ENCODE data around the gene COX7A2L.
A peak's percentile ranks its signal among the peaks of the same experiment; 100 is the strongest.

COX7A2L gene

GRCh38 chr2:42367835-42368234 is 6.8 kb upstream of the COX7A2L start:
- DNase-seq (ENCODE audit: low read depth, low spot score): no peak
- TF ChIP-seq ZNF274 (IDR thresholded peaks at IDR 0.05; ENCODE audit: low read depth, low read length) (no peak), YY1 (IDR thresholded peaks at IDR 0.05; ENCODE audit: insufficient read depth, insufficient read length) (no peak), SUZ12 (IDR thresholded peaks at IDR 0.05; ENCODE audit: extremely low read depth, insufficient read depth, insufficient read length) (no peak)
- H3K27me3 ChIP-seq (ENCODE audit: insufficient read depth, insufficient read length): peaks cover 5% of the 10 kb centered on the region
- no peak overlapping the region for H3K4me3 ChIP-seq (ENCODE audit: insufficient read length, low read depth)
- no peaks in the 10 kb centered on the region for H3K4me1 ChIP-seq (ENCODE audit: insufficient read depth, insufficient read length)
- no peak overlapping the region for H3K9ac ChIP-seq (ENCODE audit: insufficient read length, low read depth)
- H3K36me3 ChIP-seq (ENCODE audit: insufficient read depth, insufficient read length, low read length): no peaks in the 10 kb centered on the region
- H3K9me3 ChIP-seq (ENCODE audit: insufficient read depth, low read length): no peaks in the 10 kb centered on the region

DNA sequence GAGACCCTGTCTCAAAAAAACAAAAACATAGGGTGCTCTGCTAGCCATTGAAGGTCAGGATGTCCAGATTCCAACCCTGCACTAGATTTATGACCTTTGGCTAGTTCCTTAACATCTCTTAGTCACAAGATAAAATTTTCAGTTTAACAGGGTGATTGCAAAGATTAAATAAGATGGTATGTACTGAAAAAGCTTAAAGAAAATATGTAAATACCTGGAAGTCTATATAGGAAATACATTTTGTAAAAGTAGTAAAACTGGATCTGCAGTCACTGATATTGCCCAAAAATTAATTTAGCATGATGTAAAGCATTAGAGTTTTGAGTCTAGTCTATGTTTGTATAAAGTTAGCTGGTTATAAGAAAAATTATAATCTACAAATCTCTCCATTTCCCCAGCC is 5.4 kb upstream of the COX7A2L start:
- no peak overlapping the region for H3K4me3 ChIP-seq (ENCODE audit: insufficient read length, low read depth)
- no peak overlapping the region for H3K9ac ChIP-seq (ENCODE audit: insufficient read length, low read depth)
- no peaks in the 10 kb centered on the region for H3K9me3 ChIP-seq (ENCODE audit: insufficient read depth, low read length)
- DNase-seq (ENCODE audit: low read depth, low spot score): no peak
- no peaks in the 10 kb centered on the region for H3K4me1 ChIP-seq (ENCODE audit: insufficient read depth, insufficient read length)
- no peaks in the 10 kb centered on the region for H3K36me3 ChIP-seq (ENCODE audit: insufficient read depth, insufficient read length, low read length)
- no peak for TF ChIP-seq ZNF274 (IDR thresholded peaks at IDR 0.05; ENCODE audit: low read depth, low read length)
- no peak for TF ChIP-seq SUZ12 (IDR thresholded peaks at IDR 0.05; ENCODE audit: extremely low read depth, insufficient read depth, insufficient read length)
- TF ChIP-seq YY1 (IDR thresholded peaks at IDR 0.05; ENCODE audit: insufficient read depth, insufficient read length): no peak
- peaks cover 15% of the 10 kb centered on the region for H3K27me3 ChIP-seq (ENCODE audit: insufficient read depth, insufficient read length)

DNA sequence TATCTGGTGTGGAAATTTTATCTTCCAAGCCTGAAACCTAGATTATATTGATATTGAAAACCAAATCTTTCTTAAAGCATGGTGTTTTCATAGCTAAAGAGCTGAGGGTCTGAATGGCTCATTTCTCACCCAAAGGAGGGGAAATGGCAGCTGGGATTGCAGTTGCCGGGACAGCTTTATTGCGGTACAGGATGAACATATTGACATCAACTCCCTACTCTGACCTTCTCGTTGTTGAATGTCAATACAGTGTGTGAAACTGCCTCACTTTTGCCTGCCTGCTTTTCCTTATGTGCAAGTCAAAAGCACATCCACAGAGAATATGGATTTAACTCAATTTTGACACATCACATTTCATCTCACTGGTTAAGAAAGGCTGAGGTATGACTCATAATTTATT is 3.6 kb upstream of the COX7A2L start:
- Histone ChIP-seq H3K4me1 (ENCODE audit: insufficient read depth, insufficient read length) (no peaks in the 10 kb centered on the region), H3K27me3 (ENCODE audit: insufficient read depth, insufficient read length) (peaks cover 15% of the 10 kb centered on the region), H3K9ac (ENCODE audit: insufficient read length, low read depth) (no peak overlapping the region), H3K9me3 (ENCODE audit: insufficient read depth, low read length) (no peaks in the 10 kb centered on the region), H3K36me3 (ENCODE audit: insufficient read depth, insufficient read length, low read length) (no peaks in the 10 kb centered on the region), H3K4me3 (ENCODE audit: insufficient read length, low read depth) (no peak overlapping the region)
- DNase-seq (ENCODE audit: low read depth, low spot score): no peak
- no peak for TF ChIP-seq ZNF274 (IDR thresholded peaks at IDR 0.05; ENCODE audit: low read depth, low read length)
- TF ChIP-seq YY1 (IDR thresholded peaks at IDR 0.05; ENCODE audit: insufficient read depth, insufficient read length): no peak
- TF ChIP-seq SUZ12 (IDR thresholded peaks at IDR 0.05; ENCODE audit: extremely low read depth, insufficient read depth, insufficient read length): no peak

GRCh38 chr2:42363413-42363812 is 2.4 kb upstream of the COX7A2L start:
- Histone ChIP-seq H3K4me1 (ENCODE audit: insufficient read depth, insufficient read length) (no peaks in the 10 kb centered on the region), H3K9ac (ENCODE audit: insufficient read length, low read depth) (no peak overlapping the region), H3K36me3 (ENCODE audit: insufficient read depth, insufficient read length, low read length) (peaks cover 3% of the 10 kb centered on the region), H3K4me3 (ENCODE audit: insufficient read length, low read depth) (no peak overlapping the region), H3K9me3 (ENCODE audit: insufficient read depth, low read length) (no peaks in the 10 kb centered on the region), H3K27me3 (ENCODE audit: insufficient read depth, insufficient read length) (peaks cover 15% of the 10 kb centered on the region)
- DNase-seq (ENCODE audit: low read depth, low spot score): no peak
- TF ChIP-seq SUZ12 (IDR thresholded peaks at IDR 0.05; ENCODE audit: extremely low read depth, insufficient read depth, insufficient read length) (no peak), YY1 (IDR thresholded peaks at IDR 0.05; ENCODE audit: insufficient read depth, insufficient read length) (no peak), ZNF274 (IDR thresholded peaks at IDR 0.05; ENCODE audit: low read depth, low read length) (no peak)

GRCh38 chr2:42361728-42362283 is 789 bp upstream of the COX7A2L start:
- Histone ChIP-seq H3K4me3 (ENCODE audit: insufficient read length, low read depth) (no peak overlapping the region), H3K9ac (ENCODE audit: insufficient read length, low read depth) (peak overlapping the region; percentile 29), H3K36me3 (ENCODE audit: insufficient read depth, insufficient read length, low read length) (peaks cover 3% of the 10 kb centered on the region), H3K4me1 (ENCODE audit: insufficient read depth, insufficient read length) (no peaks in the 10 kb centered on the region), H3K27me3 (ENCODE audit: insufficient read depth, insufficient read length) (peaks cover 15% of the 10 kb centered on the region), H3K9me3 (ENCODE audit: insufficient read depth, low read length) (no peaks in the 10 kb centered on the region)
- TF ChIP-seq ZNF274 (IDR thresholded peaks at IDR 0.05; ENCODE audit: low read depth, low read length) (no peak), SUZ12 (IDR thresholded peaks at IDR 0.05; ENCODE audit: extremely low read depth, insufficient read depth, insufficient read length) (no peak), YY1 (IDR thresholded peaks at IDR 0.05; ENCODE audit: insufficient read depth, insufficient read length) (no peak)
- DNase-seq (ENCODE audit: low read depth, low spot score): no peak

GRCh38 chr2:42360493-42360889 is 526 bp downstream of the COX7A2L start:
- no peaks in the 10 kb centered on the region for H3K9me3 ChIP-seq (ENCODE audit: insufficient read depth, low read length)
- peaks cover 15% of the 10 kb centered on the region for H3K27me3 ChIP-seq (ENCODE audit: insufficient read depth, insufficient read length)
- peaks cover 6% of the 10 kb centered on the region for H3K36me3 ChIP-seq (ENCODE audit: insufficient read depth, insufficient read length, low read length)
- no peak for TF ChIP-seq ZNF274 (IDR thresholded peaks at IDR 0.05; ENCODE audit: low read depth, low read length)
- no peak for TF ChIP-seq YY1 (IDR thresholded peaks at IDR 0.05; ENCODE audit: insufficient read depth, insufficient read length)
- no peak for TF ChIP-seq SUZ12 (IDR thresholded peaks at IDR 0.05; ENCODE audit: extremely low read depth, insufficient read depth, insufficient read length)
- no peaks in the 10 kb centered on the region for H3K4me1 ChIP-seq (ENCODE audit: insufficient read depth, insufficient read length)
- DNase-seq (ENCODE audit: low read depth, low spot score): no peak
- peak overlapping the region; percentile 99 for H3K4me3 ChIP-seq (ENCODE audit: insufficient read length, low read depth)
- peak overlapping the region; percentile 91 for H3K9ac ChIP-seq (ENCODE audit: insufficient read length, low read depth)

DNA sequence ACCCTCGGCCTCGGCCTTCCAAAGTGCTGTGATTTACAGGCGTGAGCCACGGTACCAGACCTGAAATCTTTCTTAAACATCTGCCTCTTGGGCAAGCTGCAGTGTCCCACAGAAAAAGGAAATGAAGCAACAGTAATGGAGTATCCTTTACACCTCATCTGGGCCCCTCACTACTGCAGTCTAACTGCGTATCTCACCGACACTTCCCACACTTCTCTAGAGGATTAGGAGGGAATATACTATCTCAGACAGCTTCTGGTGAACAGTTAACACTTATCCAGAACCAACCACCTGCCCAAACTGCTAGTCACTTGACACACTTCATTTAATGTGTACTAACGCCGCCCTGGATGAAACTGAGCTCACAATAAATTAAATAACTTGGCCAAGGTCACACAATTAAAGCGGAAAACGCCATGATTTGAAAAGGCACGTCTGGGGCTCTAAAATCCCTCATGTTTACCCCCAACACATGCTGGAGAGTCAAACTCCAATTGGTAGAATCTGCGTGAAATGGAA is 993 bp downstream of the COX7A2L start:
- Histone ChIP-seq H3K9ac (ENCODE audit: insufficient read length, low read depth) (peak overlapping the region; percentile 91), H3K36me3 (ENCODE audit: insufficient read depth, insufficient read length, low read length) (peaks cover 6% of the 10 kb centered on the region), H3K27me3 (ENCODE audit: insufficient read depth, insufficient read length) (peaks cover 15% of the 10 kb centered on the region), H3K4me1 (ENCODE audit: insufficient read depth, insufficient read length) (no peaks in the 10 kb centered on the region), H3K4me3 (ENCODE audit: insufficient read length, low read depth) (peak overlapping the region; percentile 99), H3K9me3 (ENCODE audit: insufficient read depth, low read length) (no peaks in the 10 kb centered on the region)
- no peak for DNase-seq (ENCODE audit: low read depth, low spot score)
- TF ChIP-seq YY1 (IDR thresholded peaks at IDR 0.05; ENCODE audit: insufficient read depth, insufficient read length): no peak
- TF ChIP-seq SUZ12 (IDR thresholded peaks at IDR 0.05; ENCODE audit: extremely low read depth, insufficient read depth, insufficient read length): no peak
- no peak for TF ChIP-seq ZNF274 (IDR thresholded peaks at IDR 0.05; ENCODE audit: low read depth, low read length)

All from NT2/D1 (cell line).